Calu3 (cell line): ENCODE results near the gene UBXN6. TPM values are rescaled to one million over a fixed set of nuclear protein-coding genes. Genes with fewer than 3 reads are reported as not detected.
A peak's percentile ranks its signal among the peaks of the same experiment; 100 is the strongest.

Experiments used
- BruUV-seq: library from RNA; stranded (reverse); fragments of 400-500 nt; replicated peaks from 2 replicates; lab custom pipeline; 2021; lab: Mats Ljungman, UMichigan
- CTCF ChIA-PET: fragments of 300-600 bp; sonication (Branson Sonifier 250); formaldehyde crosslinking; loops from one replicate; lab custom pipeline; 2022; ENCODE audit warnings: antibody characterized with exemption; lab: Charles Lee
- DNase-seq: peaks from one replicate; pipeline ENCODE4 v3.0.0; 2022
- H3K27ac Mint-ChIP-seq: one replicate; pipeline ENCODE4 v1.8.0; 2022; ENCODE audit warnings: mixed read lengths; ENCODE audit not compliant: unreplicated experiment
- H3K27me3 Mint-ChIP-seq: one replicate; pipeline ENCODE4 v1.8.0; 2022; ENCODE audit warnings: mixed read lengths; ENCODE audit not compliant: unreplicated experiment
- H3K36me3 Mint-ChIP-seq: one replicate; pipeline ENCODE4 v1.8.0; 2022; ENCODE audit warnings: mild to moderate bottlenecking, moderate library complexity, mixed read lengths; ENCODE audit not compliant: insufficient read depth, unreplicated experiment
- H3K4me1 Mint-ChIP-seq: one replicate; pipeline ENCODE4 v1.8.0; 2022; ENCODE audit warnings: mild to moderate bottlenecking, low read depth, mixed read lengths; ENCODE audit not compliant: unreplicated experiment
- H3K4me3 Mint-ChIP-seq: one replicate; pipeline ENCODE4 v1.8.0; 2022; ENCODE audit warnings: mild to moderate bottlenecking, low read depth, moderate library complexity, mixed read lengths; ENCODE audit not compliant: unreplicated experiment
- H3K9me3 Mint-ChIP-seq: one replicate; pipeline ENCODE4 v1.8.0; 2022; ENCODE audit warnings: low read depth, mixed read lengths; ENCODE audit not compliant: unreplicated experiment
- CTCF ChIP-seq: fragments of 200-600 bp; IDR thresholded peaks from one replicate; pipeline ENCODE4 v1.8.0; 2022; ENCODE audit warnings: antibody characterized with exemption; ENCODE audit not compliant: unreplicated experiment
- intact Hi-C: fragments of 100-400 bp; cut with micrococcal nuclease; formaldehyde crosslinking; loops from one replicate; pipeline ENCODE4 v1.10.0; 2022; ENCODE audit not compliant: unreplicated experiment
- total RNA-seq: library from RNA; stranded (reverse); gene quantifications from 2 replicates; pipeline ENCODE4 v1.2.3, GENCODE V29; 2022

The UBXN6 gene
- total RNA-seq, 1 experiment from 2014 or later: 38.9 TPM

GRCh38 chr19:4402171-4403004 is 55.2 kb downstream of the UBXN6 start, which contains the start of gene CHAF1A:
CHAF1A (plus strand) TSS chr19:4402640; CDS start chr19:4402763, 123 bp downstream.
- peak within 1 kb of the TSS; percentile 97 for H3K27ac Mint-ChIP-seq
- H3K36me3 Mint-ChIP-seq: peaks cover 28% of the 10 kb centered on the region
- CTCF ChIA-PET: interaction anchor here (0.7 to 1.5 kb wide), 5 partner anchors 14 to 135 kb away, joined by 3 to 9 read pairs (median 4); no protein-coding TSS in a partner anchor
- H3K9me3 Mint-ChIP-seq: no peaks in the 10 kb centered on the region
- H3K4me1 Mint-ChIP-seq: no peaks in the 10 kb centered on the region
- TF ChIP-seq CTCF: no peak
- no peaks in the 10 kb centered on the region for H3K27me3 Mint-ChIP-seq
- intact Hi-C loops: no loop called here
- peak within 1 kb of the TSS; percentile 76 for H3K4me3 Mint-ChIP-seq
- BruUV-seq: no TSS peak
- DNase-seq: peak; percentile 97

GRCh38 chr19:4401769-4402170 is 55.8 kb downstream of the UBXN6 start:
- Mint-ChIP-seq H3K9me3 (no peaks in the 10 kb centered on the region), H3K4me3 (peak overlapping the region; percentile 76), H3K4me1 (no peaks in the 10 kb centered on the region), H3K27me3 (no peaks in the 10 kb centered on the region), H3K27ac (peak overlapping the region; percentile 97), H3K36me3 (peaks cover 28% of the 10 kb centered on the region)
- CTCF ChIA-PET: interaction anchor here (0.9 to 1.5 kb wide), 4 partner anchors 26 to 135 kb away, joined by 3 to 9 read pairs (median 5); no protein-coding TSS in a partner anchor
- intact Hi-C loops: no loop called here
- no TSS peak for BruUV-seq
- no peak for TF ChIP-seq CTCF
- DNase-seq: no peak

GRCh38 chr19:4400135-4400936 is 57.3 kb downstream of the UBXN6 start, which contains the start of gene SH3GL1:
SH3GL1 (minus strand) TSS chr19:4400547; CDS start chr19:4400368, 179 bp downstream.
- Mint-ChIP-seq H3K9me3 (no peaks in the 10 kb centered on the region), H3K27me3 (no peaks in the 10 kb centered on the region), H3K4me1 (no peaks in the 10 kb centered on the region), H3K27ac (peak within 1 kb of the TSS; percentile 97), H3K4me3 (peak within 1 kb of the TSS; percentile 76), H3K36me3 (peaks cover 32% of the 10 kb centered on the region)
- DNase-seq: peak; percentile 79
- peak; percentile 90 for TF ChIP-seq CTCF
- no TSS peak for BruUV-seq
- intact Hi-C loops: no loop called here
- CTCF ChIA-PET: interaction anchor here (0.6 to 1.2 kb wide), 3 partner anchors 23 to 512 kb away, joined by 3 to 8 read pairs (median 5); no protein-coding TSS in a partner anchor

- Mint-ChIP-seq H3K27ac (no peak overlapping the region), H3K4me1 (no peaks in the 10 kb centered on the region), H3K4me3 (peak overlapping the region; percentile 74), H3K9me3 (no peaks in the 10 kb centered on the region), H3K27me3 (no peaks in the 10 kb centered on the region), H3K36me3 (peaks cover 32% of the 10 kb centered on the region)
- no TSS peak for BruUV-seq
- CTCF ChIA-PET: interaction anchor here (0.6 to 1.2 kb wide), 3 partner anchors 22 to 513 kb away, joined by 3 to 8 read pairs (median 5); no protein-coding TSS in a partner anchor
- intact Hi-C loops: no loop called here
- DNase-seq: peak; percentile 19
- no peak for TF ChIP-seq CTCF
Observed at GRCh38 chr19:4399812-4400134, 57.8 kb downstream of the UBXN6 start.
